Measurements from ENCODE around the gene FN3K.
"Not testable (repeated sequence)": the region's sequence is repeated elsewhere in the genome, so short reads cannot be mapped to it uniquely, and the experiment has no call there.

FN3K gene

DNA sequence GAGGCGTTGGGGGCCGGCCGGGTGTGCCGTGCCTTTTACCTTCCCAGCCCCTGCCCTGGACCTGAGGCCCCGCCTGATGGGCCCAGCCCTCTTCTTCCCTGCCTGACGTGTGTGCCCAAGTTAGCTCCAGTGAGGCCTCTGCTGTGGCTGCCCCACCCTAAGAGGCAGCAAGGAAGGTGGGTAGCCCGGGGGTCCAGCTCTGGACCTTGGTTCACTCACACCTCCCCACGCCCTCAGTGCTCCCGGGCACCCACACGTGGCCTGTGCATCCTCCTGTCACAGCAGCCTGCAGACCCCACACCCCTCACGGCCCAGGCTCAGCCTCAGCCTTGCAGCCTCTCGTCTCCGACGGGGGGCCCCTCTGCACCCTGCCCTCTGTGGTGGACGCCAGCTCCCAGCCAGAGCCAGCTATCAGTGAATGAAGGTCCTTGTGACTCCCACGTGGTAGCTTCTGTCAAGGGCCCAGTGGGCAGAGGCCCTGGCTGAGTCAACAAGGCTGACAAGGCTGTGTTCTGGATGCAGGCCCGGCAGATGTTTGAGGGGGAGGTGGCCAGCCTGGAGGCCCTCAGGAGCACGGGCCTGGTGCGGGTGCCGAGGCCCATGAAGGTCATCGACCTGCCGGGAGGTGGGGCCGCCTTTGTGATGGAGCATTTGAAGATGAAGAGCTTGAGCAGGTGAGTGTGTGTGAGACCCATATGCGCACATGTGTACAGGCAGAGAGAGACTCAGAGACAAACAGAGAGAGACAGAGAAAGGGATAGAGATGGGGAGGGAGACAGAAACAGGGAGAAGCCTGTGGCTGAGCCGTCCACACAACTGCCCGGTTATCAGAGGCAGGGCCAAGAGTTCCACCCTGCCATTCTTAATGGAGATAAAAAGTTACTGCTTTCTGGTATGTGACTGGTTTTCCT lies 2.8 kb downstream of the FN3K start:
- DNase-seq (ENCODE audit: low spot score) = peak; percentile 19

GRCh38 chr17:82740906-82741759 lies 5.7 kb downstream of the FN3K start:
- DNase-seq (ENCODE audit: low spot score) = no peak

DNA sequence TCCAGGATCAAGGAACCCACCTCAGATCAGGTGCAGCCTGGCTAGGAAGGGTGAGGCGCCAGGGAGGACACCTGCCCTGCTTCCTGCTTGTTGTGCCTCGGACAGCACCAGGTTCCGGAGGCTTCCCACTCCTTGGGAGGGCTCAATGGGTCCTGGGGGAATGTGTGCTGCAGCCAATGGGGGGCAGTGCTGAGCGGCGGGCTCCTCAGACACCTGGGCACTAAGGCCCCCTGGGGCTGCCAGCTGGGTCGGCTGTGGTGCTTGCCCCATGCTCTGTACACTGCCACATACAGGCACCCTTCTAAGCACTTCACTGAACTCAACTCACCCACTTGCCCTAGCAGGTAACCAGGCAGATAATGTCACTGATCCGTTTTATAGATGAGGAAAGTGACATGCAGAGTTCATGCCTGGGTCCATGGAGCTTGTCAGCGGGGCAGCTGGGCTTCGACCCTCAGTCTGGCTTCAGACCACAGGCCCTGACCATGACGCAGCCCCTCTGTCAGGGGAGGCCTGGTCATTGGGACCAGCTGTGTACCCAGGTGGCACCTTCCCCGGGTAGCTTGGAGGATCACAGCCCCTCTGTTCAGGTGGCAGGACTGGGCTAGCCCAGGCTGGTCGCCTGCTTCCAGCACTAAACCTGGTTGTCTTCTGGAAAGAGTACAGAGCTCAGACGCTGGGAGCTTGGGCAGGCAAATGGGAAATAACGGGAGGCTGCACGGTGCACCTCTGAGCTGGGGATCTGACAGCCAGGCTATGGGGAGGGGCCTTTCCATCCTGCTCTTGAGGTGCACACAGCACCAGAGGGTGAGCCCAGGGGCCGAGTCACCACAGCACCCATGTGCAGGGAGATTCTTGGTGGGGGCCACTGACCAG lies 8.2 kb downstream of the FN3K start:
- no peak for DNase-seq (ENCODE audit: low spot score)

DNA sequence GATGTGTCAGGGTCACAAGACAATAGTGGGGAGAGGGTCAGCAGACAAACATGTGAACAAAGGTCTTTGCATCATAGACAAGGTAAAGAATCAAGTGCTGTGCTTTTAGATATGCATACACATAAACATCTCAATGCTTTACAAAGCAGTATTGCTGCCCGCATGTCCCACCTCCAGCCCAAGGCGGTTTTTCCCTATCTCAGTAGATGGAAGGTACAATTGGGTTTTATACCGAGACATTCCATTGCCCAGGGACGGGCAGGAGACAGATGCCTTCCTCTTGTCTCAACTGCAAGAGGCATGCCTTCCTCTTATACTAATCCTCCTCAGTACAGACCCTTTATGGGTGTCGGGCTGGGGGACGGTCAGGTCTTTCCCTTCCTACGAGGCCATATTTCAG lies 9.3 kb downstream of the FN3K start:
- DNase-seq (ENCODE audit: low spot score) = not testable (repeated sequence)

- no peak for DNase-seq (ENCODE audit: low spot score)
Measured at GRCh38 chr17:82745524-82745923, 10.1 kb downstream of the FN3K start.

- no peak for DNase-seq (ENCODE audit: low spot score)
Measured at GRCh38 chr17:82748756-82749155, 13.3 kb downstream of the FN3K start.

GRCh38 chr17:82750241-82750908 lies 15.0 kb downstream of the FN3K start:
- DNase-seq (ENCODE audit: low spot score) = no peak

- DNase-seq (ENCODE audit: low spot score) = no peak
Measured at GRCh38 chr17:82751171-82751570, 15.8 kb downstream of the FN3K start.

DNA sequence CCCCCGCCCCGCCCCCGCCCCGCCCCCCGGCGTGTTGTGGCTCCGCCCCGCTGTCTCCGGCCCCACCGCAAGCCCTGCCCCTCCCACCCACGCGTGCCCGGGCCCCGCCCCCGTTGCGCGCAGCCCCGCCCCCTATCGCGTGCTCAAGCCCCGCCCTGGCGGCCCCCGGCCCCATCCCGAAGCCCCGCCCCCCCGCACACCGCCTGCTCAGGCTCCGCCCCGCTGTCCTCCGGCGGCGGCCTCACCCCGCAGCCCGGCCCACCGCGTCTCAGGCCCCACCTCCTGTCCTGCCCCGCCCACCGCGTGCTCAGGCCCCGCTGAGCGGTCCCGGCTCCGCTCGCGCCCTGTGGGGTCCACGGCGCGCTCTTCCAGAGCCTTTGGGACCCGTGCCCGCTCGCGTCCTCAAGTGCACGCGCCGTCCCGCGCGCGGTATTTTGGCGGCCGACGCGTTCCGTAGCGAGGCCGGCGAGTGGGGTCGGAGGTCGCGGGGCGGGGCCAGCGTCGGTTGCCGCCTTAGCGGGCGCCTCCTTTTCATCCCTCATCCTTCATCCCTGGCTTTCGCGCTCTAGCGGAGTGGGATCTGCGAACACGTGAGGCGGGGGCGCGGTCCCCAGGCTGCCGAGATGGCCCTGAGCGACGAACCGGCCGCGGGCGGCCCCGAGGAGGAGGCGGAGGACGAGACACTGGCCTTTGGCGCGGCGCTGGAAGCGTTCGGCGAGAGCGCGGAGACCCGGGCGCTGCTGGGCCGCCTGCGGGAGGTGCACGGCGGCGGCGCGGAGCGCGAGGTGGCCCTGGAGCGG lies 16.4 kb downstream of the FN3K start, which contains the start of gene TBCD:
Gene TBCD (plus strand): TSS at position 495 of the 800 bp plus-strand sequence. CDS start 129 bp downstream, at position 624.
- DNase-seq (ENCODE audit: low spot score) = peak; percentile 89

GRCh38 chr17:82752371-82753200 lies 17.2 kb downstream of the FN3K start:
- DNase-seq (ENCODE audit: low spot score) = peak; percentile 30

GRCh38 chr17:82753201-82753464 lies 17.7 kb downstream of the FN3K start:
- DNase-seq (ENCODE audit: low spot score) = no peak

DNA sequence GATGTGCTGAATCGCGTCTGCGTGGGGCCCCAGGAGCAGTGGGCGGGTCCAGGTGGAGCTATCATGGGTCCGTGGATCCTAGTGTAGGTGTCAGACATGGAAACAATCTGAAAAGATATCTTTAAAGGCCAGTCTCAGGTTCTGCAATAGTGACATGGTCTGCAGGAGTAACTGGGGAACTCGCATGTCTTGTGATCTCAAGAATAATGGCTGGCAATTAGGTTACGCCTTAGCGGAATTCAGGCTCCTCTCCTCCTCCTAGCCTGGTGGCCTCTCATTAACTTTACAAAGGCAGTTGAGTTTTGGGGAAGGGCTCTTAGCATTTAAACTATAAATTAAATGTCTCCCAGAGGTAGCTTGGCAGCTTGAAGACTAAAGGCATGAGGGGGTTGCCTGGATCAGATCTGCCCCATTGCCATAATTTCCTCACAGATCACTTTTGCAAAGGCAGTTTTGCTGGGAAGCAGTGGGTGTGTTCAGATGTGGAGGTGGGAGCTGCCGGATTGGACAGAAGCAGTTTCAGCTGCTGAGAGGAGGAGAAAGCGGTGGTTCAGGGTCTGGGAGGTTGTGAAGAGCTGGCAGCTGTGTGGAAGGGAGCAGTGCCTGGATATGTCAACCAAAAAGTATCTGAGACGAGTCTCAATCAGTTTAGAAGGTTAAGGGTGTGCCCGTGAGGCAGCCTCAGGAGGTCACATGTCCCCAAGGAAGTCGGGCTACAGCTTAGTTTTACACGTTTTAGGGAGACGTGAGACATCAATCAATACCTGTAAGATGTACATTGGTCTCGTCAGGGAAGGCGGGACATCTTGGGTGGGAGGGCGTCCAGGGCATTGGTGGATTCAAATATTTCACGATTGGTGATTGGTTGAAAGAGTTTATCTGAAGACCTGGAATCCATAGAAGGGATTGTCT lies 19.1 kb downstream of the FN3K start:
- DNase-seq (ENCODE audit: low spot score) = peak; percentile 32

GRCh38 chr17:82756166-82756565 lies 20.8 kb downstream of the FN3K start:
- DNase-seq (ENCODE audit: low spot score) = no peak

DNA sequence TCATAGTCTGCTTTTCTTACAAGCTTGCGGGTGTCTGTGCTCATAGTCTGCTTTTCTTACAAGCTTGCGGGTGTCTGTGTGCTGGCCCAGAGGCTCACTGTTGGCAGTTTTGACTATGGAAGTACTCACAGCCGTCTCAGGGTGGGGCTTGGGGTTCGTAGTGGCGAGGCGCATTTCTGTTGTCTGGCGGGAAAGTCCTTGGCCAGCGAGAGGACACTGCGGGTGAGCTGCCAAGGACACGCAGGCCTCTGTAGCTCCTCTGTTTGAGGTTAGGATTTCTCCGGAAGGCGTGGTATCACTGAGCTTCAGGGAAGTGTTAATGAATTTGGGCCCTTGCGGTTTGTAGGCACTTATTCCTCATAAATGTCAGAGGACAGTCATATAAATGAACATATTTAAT lies 30.0 kb downstream of the FN3K start:
- no peak for DNase-seq (ENCODE audit: low spot score)

GRCh38 chr17:82767041-82767754 lies 31.8 kb downstream of the FN3K start:
- peak; percentile 39 for DNase-seq (ENCODE audit: low spot score)

- DNase-seq (ENCODE audit: low spot score) = no peak
Measured at GRCh38 chr17:82769041-82769440, 33.6 kb downstream of the FN3K start.

DNA sequence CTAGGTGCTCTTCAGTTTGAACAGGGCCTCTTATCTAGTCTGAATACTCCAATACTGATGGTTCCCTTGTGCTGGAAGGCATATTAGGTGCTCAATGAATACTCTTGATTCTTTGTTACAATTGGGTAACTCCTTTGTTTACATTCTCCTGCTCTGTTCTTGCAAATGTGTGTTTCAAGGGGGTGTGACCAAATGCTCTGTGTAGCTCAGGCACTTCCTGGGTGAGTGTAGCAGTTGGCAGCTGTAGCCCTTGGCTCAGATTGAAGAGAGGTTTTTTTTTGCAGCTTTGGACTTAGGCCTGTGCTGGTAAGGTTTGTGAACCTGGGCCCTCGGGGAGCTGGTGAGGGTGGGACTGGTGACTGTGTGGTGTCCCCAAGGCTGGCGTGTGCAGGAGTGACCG lies 36.6 kb downstream of the FN3K start:
- peak; percentile 45 for DNase-seq (ENCODE audit: low spot score)

DNA sequence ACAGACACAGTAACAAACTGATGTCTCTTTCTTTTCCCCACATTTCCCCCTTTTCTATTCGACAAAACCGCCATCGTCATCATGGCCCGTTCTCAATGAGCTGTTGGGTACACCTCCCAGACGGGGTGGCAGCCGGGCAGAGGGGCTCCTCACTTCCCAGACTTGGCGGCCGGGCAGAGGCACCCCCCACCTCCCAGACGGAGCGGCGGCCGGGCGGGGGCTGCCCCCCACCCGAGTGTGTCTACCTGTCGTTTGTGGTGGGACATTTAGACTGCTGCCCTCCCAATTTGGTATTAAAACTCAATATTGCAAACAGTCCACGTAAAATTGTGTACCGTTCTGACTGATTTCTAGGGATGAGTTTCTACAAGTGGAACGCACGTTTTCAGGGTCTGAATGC lies 39.0 kb downstream of the FN3K start:
- not testable (repeated sequence) for DNase-seq (ENCODE audit: low spot score)

All from kidney tubule cell (primary cell).